ENCODE measurements around the gene TEPSIN. TPM values are rescaled to one million over a fixed set of nuclear protein-coding genes. Genes with fewer than 3 reads are reported as not detected.

The TEPSIN gene
- total and polyA plus RNA-seq, 12 donors: 3.1 to 144 (median 40.6) TPM

- no peaks in the 10 kb centered on the region for H3K36me3 ChIP-seq (replicated peaks in 1 of 2)
- no peaks in the 10 kb centered on the region for H3K9me3 ChIP-seq (replicated peaks in 1 of 3)
- H3K27ac ChIP-seq: no peak overlapping the region
- no peak for DNase-seq
- intact Hi-C loops (cut with DNase I): no loop called here
- H3K4me1 ChIP-seq (replicated peaks in 1 of 2): no peaks in the 10 kb centered on the region
- no peak overlapping the region for H3K4me3 ChIP-seq
- H3K27me3 ChIP-seq: no peaks in the 10 kb centered on the region
- 70 to 77% (median 73%) methylated on average over 7 to 12 of the region's 12 CpGs; no CpG with 5 or more reads in 1 of the 4 donors for WGBS, 4 donors
- TF ChIP-seq CTCF (IDR thresholded peaks at IDR 0.05) (no peak), POLR2A (IDR thresholded peaks at IDR 0.05) (no peak)
These were observed 59.0 kb downstream of the TEPSIN start for GRCh38 chr17:81179861-81180260.

GRCh38 chr17:81179220-81179619 is 59.6 kb downstream of the TEPSIN start:
- Histone ChIP-seq H3K4me3 (no peak overlapping the region), H3K36me3 (replicated peaks in 1 of 2) (no peaks in the 10 kb centered on the region), H3K9me3 (replicated peaks in 1 of 3) (no peaks in the 10 kb centered on the region), H3K27ac (no peak overlapping the region), H3K4me1 (replicated peaks in 1 of 2) (no peaks in the 10 kb centered on the region), H3K27me3 (no peaks in the 10 kb centered on the region)
- no peak for DNase-seq
- TF ChIP-seq CTCF (IDR thresholded peaks at IDR 0.05) (no peak), POLR2A (IDR thresholded peaks at IDR 0.05) (no peak)
- intact Hi-C loops (cut with DNase I): no loop called here
- WGBS, 4 donors: 70 to 85% (median 81%) methylated on average over 3 to 9 of the region's 9 CpGs

Other genes starting within 250 kb of the TEPSIN start
- gene CHMP6, start 247.2 kb downstream of the TEPSIN start, total RNA-seq: 10 to 100 TPM in 8 of 9 donors, 1 to 10 TPM in 1; 7.8 to 35.3 (median 25.9) TPM
- 10 to 100 TPM; 23.8 to 33.7 (median 24.4) TPM for gene CHMP6, start 247.2 kb downstream of the TEPSIN start, polyA plus RNA-seq
- gene BAIAP2, start 203.9 kb downstream of the TEPSIN start, total RNA-seq: 10 to 100 TPM in 7 of 9 donors, 1 to 10 TPM in 2; 3.1 to 19.9 (median 14.9) TPM
- 10 to 100 TPM in 2 of 3 donors, 1 to 10 TPM in 1; 8.7 to 33.4 (median 12.1) TPM for gene BAIAP2, start 203.9 kb downstream of the TEPSIN start, polyA plus RNA-seq
- gene PVALEF, start 73.5 kb downstream of the TEPSIN start, total RNA-seq: not detected
- gene PVALEF, start 73.5 kb downstream of the TEPSIN start, polyA plus RNA-seq: not detected
- gene AATK, start 72.8 kb downstream of the TEPSIN start, total RNA-seq: 10 to 100 TPM in 4 of 9 donors, 1 to 10 TPM in 4, under 1 TPM in 1; 0.89 to 17.0 (median 9.8) TPM
- gene AATK, start 72.8 kb downstream of the TEPSIN start, polyA plus RNA-seq: 10 to 100 TPM in 2 of 3 donors, under 1 TPM in 1; 0.73 to 23.3 (median 10.6) TPM
- gene CEP131, start 16.1 kb downstream of the TEPSIN start, total RNA-seq: 10 to 100 TPM in 3 of 9 donors, 1 to 10 TPM in 6; 2.7 to 11.4 (median 7.6) TPM
- gene CEP131, start 16.1 kb downstream of the TEPSIN start, polyA plus RNA-seq: 10 to 100 TPM in 2 of 3 donors, under 1 TPM in 1; 0.81 to 55.8 (median 27.2) TPM
- 100 to 1,000 TPM in 1 of 9 donors, 10 to 100 TPM in 8; 25.3 to 106 (median 46.3) TPM for gene NDUFAF8, start 263 bp upstream of the TEPSIN start, total RNA-seq
- 10 to 100 TPM; 38.9 to 58.1 (median 52.9) TPM for gene NDUFAF8, start 263 bp upstream of the TEPSIN start, polyA plus RNA-seq
- gene SLC38A10, start 56.3 kb upstream of the TEPSIN start, total RNA-seq: 100 to 1,000 TPM in 5 of 9 donors, 10 to 100 TPM in 4; 22.5 to 163 (median 102) TPM
- gene SLC38A10, start 56.3 kb upstream of the TEPSIN start, polyA plus RNA-seq: 100 to 1,000 TPM in 2 of 3 donors, 10 to 100 TPM in 1; 17.6 to 190 (median 136) TPM
- 10 to 100 TPM in 8 of 9 donors, 1 to 10 TPM in 1; 1.7 to 35.3 (median 18.5) TPM for gene BAHCC1, start 156.4 kb upstream of the TEPSIN start, total RNA-seq
- gene BAHCC1, start 156.4 kb upstream of the TEPSIN start, polyA plus RNA-seq: 10 to 100 TPM in 2 of 3 donors, 1 to 10 TPM in 1; 2.1 to 68.0 (median 18.2) TPM